Measurements from ENCODE around the gene MACROD1.

DNA sequence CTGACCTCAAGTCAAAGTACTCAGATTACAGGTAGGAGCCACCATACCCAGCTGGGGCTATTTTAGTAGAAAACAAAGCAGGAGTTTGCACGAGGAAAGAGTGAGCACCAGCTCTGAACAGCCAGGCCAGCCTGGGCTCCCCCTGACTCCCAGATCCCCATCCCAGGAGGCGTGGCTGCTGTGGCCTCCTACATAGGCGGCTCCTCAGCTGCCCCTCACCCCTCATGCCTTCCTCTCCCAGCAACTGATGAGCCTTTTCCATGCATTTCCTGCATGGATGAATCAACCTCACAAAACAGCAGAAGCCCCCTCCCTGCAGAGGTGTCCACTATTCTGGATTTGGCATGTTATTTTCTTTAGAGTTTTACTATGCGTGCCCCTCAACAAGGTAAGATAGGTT is 140.7 kb downstream of the MACROD1 start:
- TF ChIP-seq POLR2AphosphoS5 (IDR thresholded peaks at IDR 0.05; ENCODE audit: low read depth, low read length): no peak
- TF ChIP-seq POLR2A (IDR thresholded peaks at IDR 0.05; ENCODE audit: low read depth, low read length): no peak
- no peak for TF ChIP-seq SPI1 (IDR thresholded peaks at IDR 0.05; ENCODE audit: low read depth, low read length)
